ENCODE data around the gene NALCN. TPM values are rescaled to one million over a fixed set of nuclear protein-coding genes. Genes with fewer than 3 reads are reported as not detected.

NALCN gene
- polyA plus RNA-seq, 3 donors: not detected

- Histone ChIP-seq H3K27ac (ENCODE audit: low read depth in 1 of 2, low read length in 2 of 2) (no peak overlapping the region), H3K4me2 (replicated peaks; ENCODE audit: extremely low read depth, low read length, poor library complexity, severe bottlenecking) (no peak overlapping the region), H4K20me1 (ENCODE audit: insufficient read depth, low read length) (no peaks in the 10 kb centered on the region), H3K9me3 (replicated peaks in 1 of 2; ENCODE audit: control insufficient read depth in 1 of 2, insufficient read depth in 1 of 2, low read length in 2 of 2) (no peaks in the 10 kb centered on the region), H3K9ac (ENCODE audit: insufficient read depth, low read length, poor library complexity, severe bottlenecking) (no peak overlapping the region), H3K4me1 (ENCODE audit: control insufficient read depth in 1 of 2, insufficient read depth in 2 of 2, low read length in 2 of 2) (no peaks in the 10 kb centered on the region), H3K36me3 (replicated peaks in 1 of 2; ENCODE audit: control insufficient read depth in 1 of 2, insufficient read depth in 2 of 2, low read length in 2 of 2) (no peaks in the 10 kb centered on the region), H3K4me3 (replicated peaks in 1 of 3; ENCODE audit: low read depth in 2 of 3, low read length in 3 of 3) (no peak overlapping the region), H2AFZ (ENCODE audit: insufficient read depth, low read depth, low read length, poor library complexity, severe bottlenecking) (no peak overlapping the region), H3K27me3 (ENCODE audit: control insufficient read depth in 2 of 2, insufficient read depth in 2 of 2, low read length in 2 of 2) (no peaks in the 10 kb centered on the region), H3K79me2 (ENCODE audit: insufficient read depth, low read length) (no peaks in the 10 kb centered on the region)
- H3K4me1 Mint-ChIP-seq: no peaks in the 10 kb centered on the region
- peaks cover 0 to 2% (median 0%) of the 10 kb centered on the region in 7 donors for H3K9me3 Mint-ChIP-seq
- DNase-seq: no peak
- WGBS (ENCODE audit: insufficient coverage): 30% methylated on average over 2 of the region's 5 CpGs
- peaks cover 0 to 3% (median 0%) of the 10 kb centered on the region in 3 donors for H3K27me3 Mint-ChIP-seq (ENCODE audit: low read depth in 3 of 3)
- no peak overlapping the region for H3K27ac Mint-ChIP-seq
- no peak overlapping the region for H3K4me3 Mint-ChIP-seq
- no peaks in the 10 kb centered on the region for H3K36me3 Mint-ChIP-seq
- intact Hi-C loops (cut with micrococcal nuclease): no loop called here
- TF ChIP-seq CTCF (IDR thresholded peaks at IDR 0.05): no peak
Observed at GRCh38 chr13:101390461-101390860, 25.8 kb downstream of the NALCN start.

GRCh38 chr13:101384929-101385328 lies 31.4 kb downstream of the NALCN start:
- Histone ChIP-seq H3K9ac (ENCODE audit: insufficient read depth, low read length, poor library complexity, severe bottlenecking) (no peak overlapping the region), H3K27ac (ENCODE audit: low read depth in 1 of 2, low read length in 2 of 2) (no peak overlapping the region), H3K4me1 (ENCODE audit: control insufficient read depth in 1 of 2, insufficient read depth in 2 of 2, low read length in 2 of 2) (no peaks in the 10 kb centered on the region), H4K20me1 (ENCODE audit: insufficient read depth, low read length) (no peaks in the 10 kb centered on the region), H3K9me3 (replicated peaks in 1 of 2; ENCODE audit: control insufficient read depth in 1 of 2, insufficient read depth in 1 of 2, low read length in 2 of 2) (no peaks in the 10 kb centered on the region), H2AFZ (ENCODE audit: insufficient read depth, low read depth, low read length, poor library complexity, severe bottlenecking) (no peak overlapping the region), H3K36me3 (replicated peaks in 1 of 2; ENCODE audit: control insufficient read depth in 1 of 2, insufficient read depth in 2 of 2, low read length in 2 of 2) (no peaks in the 10 kb centered on the region), H3K79me2 (ENCODE audit: insufficient read depth, low read length) (no peaks in the 10 kb centered on the region), H3K4me3 (replicated peaks in 1 of 3; ENCODE audit: low read depth in 2 of 3, low read length in 3 of 3) (no peak overlapping the region), H3K27me3 (ENCODE audit: control insufficient read depth in 2 of 2, insufficient read depth in 2 of 2, low read length in 2 of 2) (no peaks in the 10 kb centered on the region), H3K4me2 (replicated peaks; ENCODE audit: extremely low read depth, low read length, poor library complexity, severe bottlenecking) (no peak overlapping the region)
- WGBS (ENCODE audit: insufficient coverage): 92% methylated on average over 3 of the region's 3 CpGs
- Mint-ChIP-seq H3K27ac (no peak overlapping the region), H3K9me3 (peaks cover 0 to 2% (median 0%) of the 10 kb centered on the region in 7 donors), H3K27me3 (ENCODE audit: low read depth in 3 of 3) (peaks cover 0 to under 1% (median 0%) of the 10 kb centered on the region in 3 donors), H3K4me1 (no peaks in the 10 kb centered on the region), H3K4me3 (no peak overlapping the region), H3K36me3 (no peaks in the 10 kb centered on the region)
- intact Hi-C loops (cut with micrococcal nuclease): no loop called here
- TF ChIP-seq CTCF (IDR thresholded peaks at IDR 0.05): no peak
- no peak for DNase-seq

All from CD14-positive monocyte (primary cell).